ENCODE measurements around the gene SNTG2. TPM values are rescaled to one million over a fixed set of nuclear protein-coding genes. Genes with fewer than 3 reads are reported as not detected.

The SNTG2 gene
- total and polyA plus RNA-seq, 2 of the 13 experiments (the other 11 are each of a cell fraction or from before 2014, with no cell fraction given), result not detected

- 30% methylated on average over 9 of the region's 10 CpGs for WGBS (ENCODE audit: low lambda C conversion rate)
- BruUV-seq (replicated peaks), result no TSS peak
- Histone ChIP-seq H3K9me3 (ENCODE audit: low read length) (no peaks in the 10 kb centered on the region), H3K79me2 (ENCODE audit: insufficient read depth, low read length) (no peaks in the 10 kb centered on the region), H3K27me3 (ENCODE audit: control insufficient read depth in 1 of 2, insufficient read depth in 2 of 2, low read length in 2 of 2) (peaks cover 0 to 7% of the 10 kb centered on the region in 2 experiments; a peak in 1 of 5 replicates), H3K4me2 (ENCODE audit: low read depth, low read length) (no peak overlapping the region), H3K27ac (ENCODE audit: extremely low read length, insufficient read depth, low read length) (no peak overlapping the region), H3K4me1 (ENCODE audit: insufficient read depth, low read length) (no peaks in the 10 kb centered on the region), H4K20me1 (ENCODE audit: insufficient read depth, low read length) (no peaks in the 10 kb centered on the region), H3K9ac (ENCODE audit: insufficient read depth, low read depth, low read length) (no peak overlapping the region), H2AFZ (ENCODE audit: low read length) (no peak overlapping the region), H3K36me3 (replicated peaks in 1 of 2; ENCODE audit: control insufficient read depth in 1 of 2, insufficient read depth in 2 of 2, low read length in 2 of 2) (no peaks in the 10 kb centered on the region), H3K4me3 (replicated peaks in 1 of 3; ENCODE audit: insufficient read depth in 1 of 3, low read depth in 2 of 3, low read length in 3 of 3) (no peak overlapping the region)
- in situ Hi-C loops (cut with HindIII; ENCODE audit: extremely low pct_ligation_motif_present, low pct_unique_long_range_greater_than_20kb), result no loop called here
- ChIA-PET CTCF (ENCODE audit: low intra/inter-chr PET ratio, low total read pairs) (no interaction called here), POLR2A (no interaction called here)
- TF ChIP-seq, protein P1, sequence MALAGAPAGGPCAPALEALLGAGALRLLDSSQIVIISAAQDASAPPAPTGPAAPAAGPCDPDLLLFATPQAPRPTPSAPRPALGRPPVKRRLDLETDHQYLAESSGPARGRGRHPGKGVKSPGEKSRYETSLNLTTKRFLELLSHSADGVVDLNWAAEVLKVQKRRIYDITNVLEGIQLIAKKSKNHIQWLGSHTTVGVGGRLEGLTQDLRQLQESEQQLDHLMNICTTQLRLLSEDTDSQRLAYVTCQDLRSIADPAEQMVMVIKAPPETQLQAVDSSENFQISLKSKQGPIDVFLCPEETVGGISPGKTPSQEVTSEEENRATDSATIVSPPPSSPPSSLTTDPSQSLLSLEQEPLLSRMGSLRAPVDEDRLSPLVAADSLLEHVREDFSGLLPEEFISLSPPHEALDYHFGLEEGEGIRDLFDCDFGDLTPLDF (CRISPR knock-in tag; IDR thresholded peaks at IDR 0.05), result no peak
- TF ChIP-seq KLF15 (CRISPR knock-in tag; IDR thresholded peaks at IDR 0.05; ENCODE audit: borderline replicate concordance) (no peak), ZNF619 (CRISPR knock-in tag; IDR thresholded peaks at IDR 0.05) (no peak), PRPF4 (IDR thresholded peaks at IDR 0.05; ENCODE audit: low read depth, low read length, poor library complexity, severe bottlenecking) (no peak), NRL (CRISPR knock-in tag; IDR thresholded peaks at IDR 0.05; ENCODE audit: borderline replicate concordance) (no peak), NFKBIZ (CRISPR knock-in tag; IDR thresholded peaks at IDR 0.05) (no peak), ETV5 (CRISPR knock-in tag; IDR thresholded peaks at IDR 0.05; ENCODE audit: borderline replicate concordance) (no peak), STAT5B (CRISPR knock-in tag; IDR thresholded peaks at IDR 0.05) (no peak), ZSCAN25 (CRISPR knock-in tag; IDR thresholded peaks at IDR 0.05) (no peak), ZNF33A (CRISPR knock-in tag; IDR thresholded peaks at IDR 0.05; ENCODE audit: borderline replicate concordance) (no peak), NPAS2 (CRISPR knock-in tag; IDR thresholded peaks at IDR 0.05; ENCODE audit: borderline replicate concordance) (no peak), ZKSCAN5 (CRISPR knock-in tag; IDR thresholded peaks at IDR 0.05) (no peak), SOX6 (IDR thresholded peaks at IDR 0.05) (no peak), SOX6 (CRISPR knock-in tag; IDR thresholded peaks at IDR 0.05) (no peak), NCOA2 (CRISPR knock-in tag; IDR thresholded peaks at IDR 0.05) (no peak), PHF21A (CRISPR knock-in tag; IDR thresholded peaks at IDR 0.05) (no peak), WIZ (CRISPR knock-in tag; IDR thresholded peaks at IDR 0.05) (no peak), YEATS2 (CRISPR knock-in tag; IDR thresholded peaks at IDR 0.05; ENCODE audit: borderline replicate concordance) (no peak), ZMYM3 (CRISPR knock-in tag; IDR thresholded peaks at IDR 0.05) (no peak), ZNF30 (CRISPR knock-in tag; IDR thresholded peaks at IDR 0.05) (no peak)
- no peak for DNase-seq (ENCODE audit: low spot score)
- intact Hi-C loops (cut with micrococcal nuclease; ENCODE audit: unreplicated experiment), result no loop called here
- no peak for ATAC-seq
- no peak for FAIRE-seq
Measured at GRCh38 chr2:1339388-1340140, 388.9 kb downstream of the SNTG2 start.
